ENCODE results near the gene LRRN2.

LRRN2 gene

DNA sequence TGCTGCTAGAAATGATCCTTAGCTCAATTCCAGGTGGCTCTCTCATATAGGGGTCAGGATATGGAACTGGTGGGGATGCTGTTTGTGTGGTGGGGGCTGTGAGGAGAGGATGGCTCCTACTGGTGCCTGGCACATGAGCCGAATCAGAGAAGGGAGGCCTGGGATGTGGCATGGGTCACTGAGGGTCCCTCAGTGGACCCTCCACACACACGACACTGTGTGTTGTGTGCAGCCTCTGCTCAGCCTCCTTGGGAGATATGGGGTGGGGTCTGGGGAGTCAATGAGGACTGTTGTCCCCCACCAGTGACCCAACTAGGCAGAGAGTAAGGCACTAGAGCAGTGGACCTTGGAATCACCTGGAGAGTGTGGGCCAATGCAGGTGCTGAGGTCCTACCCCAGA is 3.2 kb upstream of the LRRN2 start:
- TF ChIP-seq MYC (IDR thresholded peaks at IDR 0.05; ENCODE audit: low read depth, low read length) (no peak), POLR2A (IDR thresholded peaks at IDR 0.05; ENCODE audit: extremely low read depth, insufficient read length) (no peak)
- TF ChIP-seq, protein P1, sequence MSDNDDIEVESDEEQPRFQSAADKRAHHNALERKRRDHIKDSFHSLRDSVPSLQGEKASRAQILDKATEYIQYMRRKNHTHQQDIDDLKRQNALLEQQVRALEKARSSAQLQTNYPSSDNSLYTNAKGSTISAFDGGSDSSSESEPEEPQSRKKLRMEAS (IDR thresholded peaks at IDR 0.05; ENCODE audit: low read depth, low read length) = no peak
- TF ChIP-seq, protein P2, sequence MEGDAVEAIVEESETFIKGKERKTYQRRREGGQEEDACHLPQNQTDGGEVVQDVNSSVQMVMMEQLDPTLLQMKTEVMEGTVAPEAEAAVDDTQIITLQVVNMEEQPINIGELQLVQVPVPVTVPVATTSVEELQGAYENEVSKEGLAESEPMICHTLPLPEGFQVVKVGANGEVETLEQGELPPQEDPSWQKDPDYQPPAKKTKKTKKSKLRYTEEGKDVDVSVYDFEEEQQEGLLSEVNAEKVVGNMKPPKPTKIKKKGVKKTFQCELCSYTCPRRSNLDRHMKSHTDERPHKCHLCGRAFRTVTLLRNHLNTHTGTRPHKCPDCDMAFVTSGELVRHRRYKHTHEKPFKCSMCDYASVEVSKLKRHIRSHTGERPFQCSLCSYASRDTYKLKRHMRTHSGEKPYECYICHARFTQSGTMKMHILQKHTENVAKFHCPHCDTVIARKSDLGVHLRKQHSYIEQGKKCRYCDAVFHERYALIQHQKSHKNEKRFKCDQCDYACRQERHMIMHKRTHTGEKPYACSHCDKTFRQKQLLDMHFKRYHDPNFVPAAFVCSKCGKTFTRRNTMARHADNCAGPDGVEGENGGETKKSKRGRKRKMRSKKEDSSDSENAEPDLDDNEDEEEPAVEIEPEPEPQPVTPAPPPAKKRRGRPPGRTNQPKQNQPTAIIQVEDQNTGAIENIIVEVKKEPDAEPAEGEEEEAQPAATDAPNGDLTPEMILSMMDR (IDR thresholded peaks at IDR 0.05; ENCODE audit: low read depth, low read length) = no peak
- H3K4me3 ChIP-seq (ENCODE audit: low read depth, low read length) = no peak overlapping the region
- DNase-seq (ENCODE audit: low read depth) = no peak

DNA sequence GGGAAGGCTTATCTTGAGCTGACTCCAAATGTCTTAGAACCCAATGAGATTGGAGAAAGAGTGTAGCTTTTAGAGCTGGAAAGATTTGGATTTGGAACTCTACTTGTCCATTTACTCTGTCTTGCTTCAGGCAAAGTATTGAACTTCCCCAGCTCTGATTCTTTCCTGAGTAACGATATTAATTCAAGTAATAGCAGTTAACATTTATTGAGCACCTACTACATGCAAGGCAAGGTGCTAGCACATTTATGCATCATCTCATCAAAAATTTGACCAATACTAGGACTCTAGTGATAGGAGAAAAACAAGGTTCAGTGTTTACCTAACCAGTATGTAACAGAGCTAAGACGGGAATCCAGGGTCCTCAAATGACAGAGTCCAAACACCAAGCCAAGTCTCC is 2.5 kb upstream of the LRRN2 start:
- H3K4me3 ChIP-seq (ENCODE audit: low read depth, low read length) = no peak overlapping the region
- DNase-seq (ENCODE audit: low read depth) = no peak
- TF ChIP-seq POLR2A (IDR thresholded peaks at IDR 0.05; ENCODE audit: extremely low read depth, insufficient read length) (no peak), MYC (IDR thresholded peaks at IDR 0.05; ENCODE audit: low read depth, low read length) (no peak)
- TF ChIP-seq, protein P1 (IDR thresholded peaks at IDR 0.05; ENCODE audit: low read depth, low read length) = no peak
- TF ChIP-seq, protein P2 (IDR thresholded peaks at IDR 0.05; ENCODE audit: low read depth, low read length) = no peak

DNA sequence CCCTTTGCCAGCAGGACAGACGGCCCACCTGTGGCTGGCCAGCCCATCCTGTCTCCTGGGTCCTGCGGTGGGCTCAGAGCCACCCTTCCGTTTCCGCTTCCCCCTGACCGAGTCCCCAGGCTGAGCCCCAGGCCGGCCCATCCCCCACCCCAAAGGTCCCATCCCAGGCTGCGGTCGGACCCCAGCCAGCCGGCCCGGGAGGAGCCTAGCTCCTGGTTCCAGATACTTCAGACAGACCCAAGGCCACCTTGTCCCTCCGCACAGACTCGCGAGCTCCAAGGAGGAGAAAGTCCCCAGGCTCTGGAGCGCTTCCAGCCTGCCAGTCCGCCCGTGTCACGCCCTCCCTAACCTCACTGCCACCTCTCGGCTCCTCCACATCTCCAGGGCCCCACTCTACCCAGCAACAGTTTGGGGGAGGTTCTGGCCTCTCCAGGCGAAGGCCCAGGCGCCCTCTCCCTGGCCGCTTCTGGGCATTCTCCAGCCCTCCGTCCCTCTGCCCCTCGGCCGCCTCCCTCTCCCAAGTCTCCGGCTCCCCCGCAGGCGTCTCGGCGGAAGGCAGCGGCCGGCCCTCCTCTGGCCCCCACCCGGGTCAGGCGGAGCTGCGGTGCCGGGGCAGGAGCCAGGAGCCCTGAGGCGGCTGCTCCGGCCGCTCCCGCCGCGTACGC is 835 bp downstream of the LRRN2 start:
- H3K4me3 ChIP-seq (ENCODE audit: low read depth, low read length) = no peak overlapping the region
- no peak for DNase-seq (ENCODE audit: low read depth)
- TF ChIP-seq, protein P1 (IDR thresholded peaks at IDR 0.05; ENCODE audit: low read depth, low read length) = no peak
- TF ChIP-seq MYC (IDR thresholded peaks at IDR 0.05; ENCODE audit: low read depth, low read length) = no peak

DNA sequence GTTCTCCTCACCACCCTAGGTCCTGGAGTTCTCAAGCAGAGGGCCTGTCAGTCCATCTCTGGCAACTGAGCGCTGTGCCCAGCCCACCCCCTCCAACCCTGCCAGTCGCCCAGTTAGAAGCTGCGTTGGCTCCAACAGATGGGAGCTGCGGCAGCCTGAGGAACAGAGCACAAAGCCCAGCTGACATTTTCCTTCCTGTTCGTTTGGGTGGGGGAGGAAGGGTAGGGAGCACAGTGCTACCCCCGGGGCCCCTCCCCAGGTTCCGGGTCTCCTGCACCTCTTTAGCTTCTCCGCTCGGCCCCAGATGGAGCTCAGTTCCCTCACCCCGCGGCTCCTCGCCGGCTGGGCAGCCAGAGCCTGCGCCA is 1.4 kb downstream of the LRRN2 start:
- no peak for DNase-seq (ENCODE audit: low read depth)
- no peak for TF ChIP-seq POLR2A (IDR thresholded peaks at IDR 0.05; ENCODE audit: extremely low read depth, insufficient read length)
- TF ChIP-seq, protein P2 (IDR thresholded peaks at IDR 0.05; ENCODE audit: low read depth, low read length) = no peak
- no peak for TF ChIP-seq MYC (IDR thresholded peaks at IDR 0.05; ENCODE audit: low read depth, low read length)
- TF ChIP-seq, protein P1 (IDR thresholded peaks at IDR 0.05; ENCODE audit: low read depth, low read length) = no peak
- H3K4me3 ChIP-seq (ENCODE audit: low read depth, low read length) = no peak overlapping the region

DNA sequence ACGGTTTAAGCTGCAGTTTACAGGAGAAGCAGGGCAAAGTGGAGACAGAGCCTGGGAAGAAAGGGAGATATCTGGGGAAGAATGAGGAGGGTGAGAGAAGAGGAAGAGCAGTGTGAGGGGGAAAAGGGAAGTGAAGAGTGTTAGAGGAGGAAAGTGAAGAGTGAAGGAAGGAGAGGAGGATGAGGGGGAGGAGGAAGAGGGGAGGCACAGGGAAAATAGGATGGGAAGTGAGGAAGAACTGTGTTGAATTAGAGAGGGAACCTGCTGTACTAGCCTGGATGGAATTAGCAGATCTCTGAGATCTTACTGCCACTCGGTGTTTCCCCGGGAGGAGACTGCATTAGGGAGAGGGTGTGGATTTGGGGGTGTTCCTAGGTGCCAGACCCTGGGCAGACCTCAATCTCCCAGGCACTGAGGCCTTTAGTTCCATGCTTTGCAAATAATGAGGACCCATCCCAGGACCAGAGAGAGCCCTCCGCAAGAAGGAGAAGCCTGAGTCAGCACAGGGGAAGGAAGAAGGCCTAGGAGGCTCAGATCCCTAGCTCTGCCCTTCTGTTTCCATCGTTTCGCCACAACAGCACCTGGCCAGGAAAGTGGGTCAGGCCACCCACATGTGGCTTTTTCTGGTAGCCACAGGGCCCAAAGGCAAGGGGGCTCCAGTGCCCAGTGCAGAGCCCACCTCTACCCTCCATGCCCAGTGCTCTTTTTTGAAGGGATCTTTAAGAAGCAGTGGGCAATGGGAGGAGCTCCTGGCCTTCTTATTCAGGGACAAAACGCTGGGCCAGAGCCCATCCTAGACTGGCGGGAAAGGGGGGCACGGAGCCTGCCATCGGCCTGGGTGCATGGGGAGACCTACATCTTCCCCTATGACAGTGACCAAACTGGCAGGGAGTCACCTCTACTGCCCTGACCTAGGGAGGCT is 2.0 kb downstream of the LRRN2 start:
- H3K4me3 ChIP-seq (ENCODE audit: low read depth, low read length) = no peak overlapping the region
- TF ChIP-seq MYC (IDR thresholded peaks at IDR 0.05; ENCODE audit: low read depth, low read length) (no peak), POLR2A (IDR thresholded peaks at IDR 0.05; ENCODE audit: extremely low read depth, insufficient read length) (no peak)
- TF ChIP-seq, protein P1 (IDR thresholded peaks at IDR 0.05; ENCODE audit: low read depth, low read length) = no peak
- TF ChIP-seq, protein P2 (IDR thresholded peaks at IDR 0.05; ENCODE audit: low read depth, low read length) = no peak
- DNase-seq (ENCODE audit: low read depth) = no peak

DNA sequence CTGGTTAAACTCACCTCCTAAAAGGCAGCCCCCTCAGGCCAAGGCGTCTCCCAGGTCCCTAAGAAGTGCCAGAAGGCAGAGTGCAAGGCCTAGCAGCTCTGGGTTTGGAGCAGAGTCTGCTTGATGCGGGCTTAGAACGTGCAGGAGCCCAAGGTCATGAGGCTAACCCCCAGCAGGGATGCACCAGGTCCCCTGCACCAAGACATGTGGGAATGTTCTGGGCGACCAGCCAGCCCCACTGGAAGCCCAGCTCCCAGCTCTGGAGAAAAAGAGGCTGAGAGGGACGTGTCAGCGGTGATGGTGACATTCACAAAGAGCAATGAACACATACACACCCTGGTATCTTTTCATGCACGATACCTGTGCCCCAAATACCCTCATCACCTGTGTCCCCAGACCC is 5.1 kb downstream of the LRRN2 start:
- no peak overlapping the region for H3K4me3 ChIP-seq (ENCODE audit: low read depth, low read length)
- DNase-seq (ENCODE audit: low read depth) = no peak
- TF ChIP-seq, protein P2 (IDR thresholded peaks at IDR 0.05; ENCODE audit: low read depth, low read length) = no peak
- TF ChIP-seq POLR2A (IDR thresholded peaks at IDR 0.05; ENCODE audit: extremely low read depth, insufficient read length) (no peak), MYC (IDR thresholded peaks at IDR 0.05; ENCODE audit: low read depth, low read length) (no peak)
